Type B pancreatic cell (in vitro differentiated cells): Measurements from ENCODE around the gene TMED5. TPM values are rescaled to one million over a fixed set of nuclear protein-coding genes. Genes with fewer than 3 reads are reported as not detected.
"Not testable (repeated sequence)": the region's sequence is repeated elsewhere in the genome, so short reads cannot be mapped to it uniquely, and the experiment has no call there.

Experiments
- DNase-seq: peaks from one replicate; pipeline ENCODE4 v3.0.0; 2021; ENCODE audit warnings: mixed read lengths; ENCODE audit not compliant: unreplicated experiment; ENCODE audit errors: extremely low spot score
- H3K27ac Mint-ChIP-seq: 2 replicates; pipeline ENCODE4 v1.8.0; 2021; ENCODE audit warnings: mild to moderate bottlenecking, mixed read lengths
- H3K27me3 Mint-ChIP-seq: 2 replicates; pipeline ENCODE4 v1.8.0; 2021; ENCODE audit warnings: mixed read lengths
- H3K36me3 Mint-ChIP-seq: 2 replicates; pipeline ENCODE4 v1.8.0; 2021; ENCODE audit warnings: mixed read lengths
- H3K4me1 Mint-ChIP-seq: one replicate; pipeline ENCODE4 v1.8.0; 2021; ENCODE audit warnings: mixed read lengths; ENCODE audit not compliant: unreplicated experiment
- H3K4me3 Mint-ChIP-seq: 2 replicates; pipeline ENCODE4 v1.8.0; 2021; ENCODE audit warnings: mild to moderate bottlenecking, mixed read lengths
- H3K9me3 Mint-ChIP-seq: 2 replicates; pipeline ENCODE4 v1.8.0; 2021; ENCODE audit warnings: mixed read lengths
- CTCF ChIP-seq: fragments of 200-600 bp; sonication (generic); conservative IDR thresholded peaks from 2 replicates; pipeline ENCODE4 v1.5.0; 2021; ENCODE audit warnings: antibody characterized with exemption, mild to moderate bottlenecking
- total RNA-seq: library from RNA; stranded (reverse); gene quantifications from 2 replicates; pipeline ENCODE4 v1.2.1, GENCODE V29; 2021; ENCODE audit warnings: low replicate concordance

The TMED5 gene
- total RNA-seq, 1 donor from 2014 or later, result 36.8 TPM

- no peak for TF ChIP-seq CTCF
- Mint-ChIP-seq H3K9me3 (peaks cover 19% of the 10 kb centered on the region), H3K27ac (no peak overlapping the region), H3K27me3 (no peaks in the 10 kb centered on the region), H3K4me3 (no peak overlapping the region), H3K36me3 (peaks cover 52% of the 10 kb centered on the region), H3K4me1 (peaks cover 3% of the 10 kb centered on the region)
- no peak for DNase-seq
These were observed 13.2 kb downstream of the TMED5 start for GRCh38 chr1:93167006-93167405.

- H3K9me3 Mint-ChIP-seq, result peaks cover 15% of the 10 kb centered on the region
- not testable (repeated sequence) for H3K27me3 Mint-ChIP-seq, H3K4me3 Mint-ChIP-seq, H3K27ac Mint-ChIP-seq, H3K4me1 Mint-ChIP-seq, DNase-seq
- H3K36me3 Mint-ChIP-seq, result peaks cover 48% of the 10 kb centered on the region
These were observed 14.3 kb downstream of the TMED5 start for GRCh38 chr1:93165895-93166294.

- Mint-ChIP-seq H3K9me3 (peaks cover 15% of the 10 kb centered on the region), H3K27me3 (no peaks in the 10 kb centered on the region), H3K4me3 (no peak overlapping the region), H3K27ac (no peak overlapping the region), H3K4me1 (no peaks in the 10 kb centered on the region), H3K36me3 (peaks cover 46% of the 10 kb centered on the region)
- TF ChIP-seq CTCF, result no peak
- DNase-seq, result no peak
These were observed 15.4 kb downstream of the TMED5 start for GRCh38 chr1:93164816-93165215.

GRCh38 chr1:93163314-93163713 lies 16.9 kb downstream of the TMED5 start:
- not testable (repeated sequence) for H3K4me1 Mint-ChIP-seq, DNase-seq, H3K27me3 Mint-ChIP-seq, H3K27ac Mint-ChIP-seq, H3K4me3 Mint-ChIP-seq
- Mint-ChIP-seq H3K36me3 (peaks cover 39% of the 10 kb centered on the region), H3K9me3 (peaks cover 11% of the 10 kb centered on the region)

GRCh38 chr1:93159337-93159736 lies 20.9 kb downstream of the TMED5 start:
- no peaks in the 10 kb centered on the region for H3K9me3 Mint-ChIP-seq
- H3K4me3 Mint-ChIP-seq, result no peak overlapping the region
- H3K36me3 Mint-ChIP-seq, result peaks cover 17% of the 10 kb centered on the region
- H3K4me1 Mint-ChIP-seq, result no peaks in the 10 kb centered on the region
- no peak for DNase-seq
- no peaks in the 10 kb centered on the region for H3K27me3 Mint-ChIP-seq
- no peak for TF ChIP-seq CTCF
- H3K27ac Mint-ChIP-seq, result no peak overlapping the region

- no peak for DNase-seq
- Mint-ChIP-seq H3K4me3 (no peak overlapping the region), H3K4me1 (no peaks in the 10 kb centered on the region), H3K9me3 (no peaks in the 10 kb centered on the region), H3K27ac (no peak overlapping the region), H3K36me3 (peaks cover 12% of the 10 kb centered on the region), H3K27me3 (no peaks in the 10 kb centered on the region)
- no peak for TF ChIP-seq CTCF
These were observed 24.9 kb downstream of the TMED5 start for GRCh38 chr1:93155335-93155734.

- no peaks in the 10 kb centered on the region for H3K27me3 Mint-ChIP-seq
- H3K27ac Mint-ChIP-seq, result no peak overlapping the region
- no peak overlapping the region for H3K4me3 Mint-ChIP-seq
- H3K9me3 Mint-ChIP-seq, result no peaks in the 10 kb centered on the region
- H3K4me1 Mint-ChIP-seq, result no peaks in the 10 kb centered on the region
- H3K36me3 Mint-ChIP-seq, result peaks cover 12% of the 10 kb centered on the region
- no peak for DNase-seq
- no peak for TF ChIP-seq CTCF
These were observed 25.3 kb downstream of the TMED5 start for GRCh38 chr1:93154898-93155297.
